ENCODE results near the gene PAMR1.

The PAMR1 gene

DNA sequence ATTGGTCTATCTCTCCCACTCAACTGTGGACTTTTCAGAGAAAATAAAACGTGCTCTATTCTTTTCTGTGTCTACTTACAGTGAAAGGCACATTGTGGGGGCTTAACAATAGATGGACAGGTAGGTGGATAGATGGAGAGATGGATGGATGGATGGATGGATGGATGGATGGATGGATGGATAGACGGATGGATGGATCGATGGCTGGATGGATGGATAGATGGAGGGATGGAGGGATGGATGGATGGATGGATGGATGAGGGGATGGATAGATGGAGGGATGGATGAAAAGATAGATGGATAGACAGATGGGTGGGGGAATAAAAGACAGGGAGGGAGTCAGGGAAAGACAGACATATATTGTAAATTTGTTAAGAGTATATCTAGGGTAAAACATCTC, 91.8 kb downstream of the PAMR1 start:
- DNase-seq = no peak

- no peak for DNase-seq
Observed at GRCh38 chr11:35432464-35432863, 93.0 kb downstream of the PAMR1 start.

DNA sequence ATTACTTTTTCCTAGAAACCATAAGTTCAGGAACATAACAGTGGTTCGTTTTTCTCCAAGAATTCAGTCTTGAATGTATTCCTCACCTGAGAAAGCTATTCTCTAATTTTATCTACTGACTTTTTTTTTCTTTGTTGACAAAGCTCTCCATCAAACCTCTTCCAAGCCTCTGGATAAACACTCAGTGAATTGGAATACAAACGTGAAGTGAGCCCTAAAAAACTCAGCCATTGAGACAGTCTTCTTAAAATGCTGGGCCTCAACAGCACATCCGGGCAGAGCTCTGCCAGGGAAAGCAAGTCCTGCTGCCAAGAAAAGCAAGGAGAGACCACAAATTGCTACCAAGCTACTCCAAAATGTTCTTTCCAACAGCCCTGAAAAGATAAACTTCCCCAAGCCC, 98.3 kb downstream of the PAMR1 start:
- peak; percentile 14 for DNase-seq

DNA sequence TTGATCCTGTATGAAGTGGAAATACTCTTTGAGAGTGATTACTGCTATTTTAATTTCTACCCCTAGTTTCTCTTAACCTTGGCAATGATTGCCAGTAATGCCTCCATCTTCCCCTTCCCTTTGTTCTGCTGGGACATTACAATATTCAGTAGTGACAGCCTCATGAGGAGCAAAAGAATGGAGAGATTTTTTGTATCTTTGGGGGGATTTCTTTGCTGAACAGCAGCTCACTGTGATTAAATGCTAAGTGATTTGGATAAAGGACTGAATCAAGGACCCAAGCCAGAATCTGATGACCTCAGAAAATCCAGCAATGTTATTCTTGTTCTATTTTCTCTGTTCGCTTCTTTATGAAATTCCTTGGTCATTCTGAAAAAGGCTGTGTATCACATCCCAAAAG, 99.1 kb downstream of the PAMR1 start:
- DNase-seq = no peak

GRCh38 chr11:35425603-35426212, 99.7 kb downstream of the PAMR1 start:
- no peak for DNase-seq

GRCh38 chr11:35424157-35424940, 101.1 kb downstream of the PAMR1 start:
- no peak for DNase-seq

- no peak for DNase-seq
Observed at GRCh38 chr11:35420371-35420770, 105.0 kb downstream of the PAMR1 start.

DNA sequence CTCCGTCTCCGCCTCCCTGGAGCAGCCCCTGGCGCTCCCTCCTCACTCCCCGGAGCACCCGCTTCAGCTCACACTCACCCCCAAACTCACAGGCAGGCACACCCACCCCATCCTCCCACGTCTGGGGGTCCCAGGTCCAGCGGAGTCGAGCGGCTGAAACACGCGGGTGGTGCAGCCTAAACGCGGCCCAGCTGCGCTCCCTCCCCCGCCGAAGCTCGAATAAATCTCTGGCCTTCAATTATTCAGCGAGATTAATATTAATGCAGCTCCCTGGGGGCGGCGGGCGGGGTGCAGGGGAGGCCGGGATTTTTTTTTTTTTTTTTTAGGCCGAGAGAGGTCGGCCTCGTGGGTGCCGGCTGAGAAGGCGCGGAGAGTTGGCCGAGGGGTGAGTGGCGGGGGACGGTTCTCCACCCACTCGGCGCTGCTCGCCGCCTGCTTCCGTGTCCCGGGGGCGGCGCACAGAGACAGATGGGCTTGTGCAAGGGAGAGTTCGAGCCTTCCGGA, 105.5 kb downstream of the PAMR1 start:
- no peak for DNase-seq

DNA sequence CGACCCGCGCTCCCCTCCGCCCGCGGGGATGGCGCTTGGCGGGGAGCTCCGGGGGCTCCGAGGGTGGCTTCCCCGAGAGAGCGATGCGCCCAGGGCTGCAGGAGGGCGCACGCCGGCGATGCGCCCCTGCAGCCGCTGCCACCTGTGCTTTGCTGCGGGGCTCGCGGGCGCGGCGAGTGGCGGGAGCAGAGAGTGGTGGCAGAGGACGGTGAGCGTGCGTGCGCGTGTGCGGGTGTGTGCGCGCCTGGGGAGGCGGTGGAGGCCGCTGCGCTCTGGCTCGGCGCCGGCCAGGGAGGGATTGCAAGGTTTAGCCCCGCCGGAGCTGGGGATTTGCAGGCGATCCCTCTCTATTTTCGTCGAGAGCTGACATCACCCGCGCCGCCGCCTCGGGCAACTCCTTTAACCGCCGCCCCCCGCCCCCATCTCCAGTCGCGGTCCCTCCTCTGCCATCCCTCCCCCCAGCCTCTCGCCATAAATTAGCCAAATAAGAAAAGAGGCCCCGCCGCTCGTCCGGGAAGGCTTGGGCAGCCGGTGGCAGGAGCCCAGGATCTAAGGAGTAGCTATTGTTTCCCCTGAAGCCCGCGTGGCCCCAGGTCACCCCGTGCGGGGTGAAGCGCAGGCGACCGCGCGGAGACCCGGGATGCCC, 106.1 kb downstream of the PAMR1 start, which contains the start of gene SLC1A2:
Gene SLC1A2, minus strand, starts transcription at position 375 of the 646 bp plus-strand sequence. CDS start 592 bp downstream, outside the sequence.
- DNase-seq = peak; percentile 8

DNA sequence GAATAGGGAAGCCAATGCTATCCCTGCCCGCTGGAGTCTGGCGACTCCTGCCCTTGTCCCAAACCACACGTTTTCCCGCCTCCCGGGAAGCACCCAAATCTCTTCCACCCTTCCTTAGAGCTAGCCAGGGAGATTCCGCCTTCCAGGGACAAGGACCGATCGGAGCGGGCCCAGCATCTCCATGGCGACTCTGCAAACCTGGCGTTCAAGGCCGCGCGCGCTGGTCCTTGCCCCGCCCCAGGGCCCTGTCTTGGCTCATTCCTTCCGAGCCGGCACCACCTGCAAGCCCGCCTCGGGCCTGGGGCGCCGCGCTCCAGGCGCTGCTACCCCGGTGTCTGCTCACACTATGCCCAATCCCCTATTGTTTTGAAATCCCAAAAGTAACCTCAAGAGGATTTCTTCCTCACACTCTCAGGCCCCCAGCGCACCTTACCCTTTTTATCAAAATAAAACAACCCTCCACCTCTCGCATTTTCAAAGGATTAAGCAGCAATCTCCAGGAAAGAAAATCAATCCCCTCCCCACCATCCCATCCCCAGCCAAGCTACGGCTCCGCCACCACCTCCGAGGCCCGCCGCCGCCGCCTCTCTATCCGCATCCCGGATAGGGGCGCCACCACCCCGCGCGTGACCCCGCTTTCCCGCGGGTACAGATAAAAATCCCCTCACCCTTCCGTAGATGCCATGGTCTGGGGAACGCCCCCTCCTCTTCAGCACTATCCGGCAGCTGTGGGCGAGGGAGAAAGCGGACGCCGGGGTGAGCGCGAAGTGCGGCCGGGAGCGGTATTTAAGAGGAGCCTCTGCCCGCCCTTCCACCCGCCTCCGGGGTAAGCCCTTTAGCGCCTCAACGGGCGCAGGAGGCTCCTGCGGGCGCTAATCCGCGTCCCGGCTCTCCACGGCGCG, 106.9 kb downstream of the PAMR1 start:
- DNase-seq = peak; percentile 32

- no peak for DNase-seq
Observed at GRCh38 chr11:35415487-35415886, 109.9 kb downstream of the PAMR1 start.

GRCh38 chr11:35414776-35415175, 110.6 kb downstream of the PAMR1 start:
- no peak for DNase-seq

GRCh38 chr11:35414311-35414710, 111.1 kb downstream of the PAMR1 start:
- DNase-seq = no peak

DNA sequence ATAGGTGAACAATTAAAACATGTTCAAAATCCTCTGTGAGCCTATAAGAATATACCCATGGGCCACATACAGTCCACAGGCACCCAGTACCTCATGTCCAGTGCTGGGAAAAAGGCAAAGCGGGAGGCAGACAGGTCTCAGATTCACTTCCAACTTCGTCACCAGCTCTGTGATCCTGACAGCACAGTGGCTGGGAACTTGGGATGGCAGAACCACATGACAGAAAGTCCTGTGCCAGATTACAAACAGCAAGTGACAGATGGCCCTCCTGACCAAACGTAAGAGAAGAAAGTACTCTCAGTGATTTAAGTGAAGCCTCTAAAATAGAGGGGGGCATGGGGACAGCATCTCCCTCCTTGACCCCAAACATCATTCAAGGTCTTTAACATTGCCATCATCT, 111.8 kb downstream of the PAMR1 start:
- no peak for DNase-seq

- DNase-seq = peak; percentile 20
Observed at GRCh38 chr11:35412285-35412684, 113.1 kb downstream of the PAMR1 start.

DNA sequence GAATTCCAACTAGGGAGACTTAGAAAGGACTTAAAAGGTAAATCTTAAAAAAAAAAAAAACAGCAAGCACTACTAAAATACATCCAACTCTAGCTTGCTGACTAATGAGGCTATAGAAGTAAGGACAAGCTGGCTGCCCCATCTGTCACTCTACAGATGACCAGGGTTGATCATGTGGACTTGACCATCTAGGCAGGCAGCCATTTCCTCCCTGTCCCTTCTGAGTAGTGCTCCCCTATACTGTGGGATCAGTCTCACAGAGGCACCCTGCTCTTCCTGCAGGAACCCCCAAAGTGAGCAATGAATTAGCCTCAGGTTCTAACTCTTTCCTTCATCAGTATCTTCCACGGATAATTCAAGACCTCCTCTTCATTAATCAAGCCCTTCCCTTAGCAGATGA, 118.4 kb downstream of the PAMR1 start:
- no peak for DNase-seq

- no peak for DNase-seq
Observed at GRCh38 chr11:35404388-35404775, 121.0 kb downstream of the PAMR1 start.

GRCh38 chr11:35403765-35404387, 121.5 kb downstream of the PAMR1 start:
- DNase-seq = no peak

DNA sequence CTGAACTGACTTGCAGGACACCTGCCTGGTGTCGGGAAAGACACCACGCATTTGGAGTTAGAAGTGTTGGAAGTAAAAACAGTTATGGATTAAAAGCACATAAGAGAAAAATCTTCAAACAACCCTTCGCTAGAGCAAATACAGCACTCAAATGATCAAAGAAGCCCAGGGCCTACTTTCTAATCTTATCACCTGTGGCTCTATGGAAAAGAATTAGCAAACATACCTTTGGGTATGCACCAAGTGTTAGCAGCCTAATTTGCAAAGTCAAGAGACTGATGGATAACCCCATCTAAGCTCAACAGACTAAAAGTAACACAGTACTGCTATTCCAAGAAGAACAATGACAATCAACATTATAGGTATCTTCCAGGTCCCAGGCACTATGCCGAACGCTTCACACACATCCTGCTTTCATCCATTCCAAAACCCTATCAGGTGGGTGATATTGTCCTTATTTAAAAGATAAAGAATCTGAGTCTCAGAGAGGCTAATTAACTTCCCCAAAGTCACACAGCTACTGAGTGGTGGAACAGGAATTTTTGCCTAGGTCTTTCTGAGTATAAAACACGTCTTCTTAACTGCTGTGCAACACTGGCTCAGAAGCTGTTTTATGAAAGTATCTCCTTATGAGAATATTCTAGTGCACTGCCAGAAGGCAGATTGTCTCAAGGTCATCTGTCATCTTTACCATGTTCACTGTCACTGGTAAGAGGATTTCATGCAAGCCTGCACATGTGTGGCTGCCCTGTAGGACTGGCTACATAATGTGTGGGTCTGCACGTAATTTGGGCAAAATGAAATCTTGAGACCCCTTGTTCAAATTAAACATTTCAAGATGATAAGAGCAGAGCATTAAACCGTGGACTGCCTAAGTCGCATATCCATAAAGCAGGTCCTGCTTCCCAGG, 122.4 kb downstream of the PAMR1 start:
- no peak for DNase-seq

GRCh38 chr11:35398881-35399280, 126.5 kb downstream of the PAMR1 start:
- DNase-seq = no peak

GRCh38 chr11:35394941-35395340, 130.5 kb downstream of the PAMR1 start:
- no peak for DNase-seq
